Esophagus muscularis mucosa (tissue), 4 donors: ENCODE data around the gene SRRM3. TPM values are rescaled to one million over a fixed set of nuclear protein-coding genes. Genes with fewer than 3 reads are reported as not detected.

Experiments
- DNase-seq: peaks from one replicate; pipeline ENCODE4 v3.0.0-alpha.2; 2017; ENCODE audit errors: extremely low spot score
- H3K27ac ChIP-seq, 4 donors: fragments of 200-600 bp; sonication (generic); replicated peaks in 1 of 4; 1 replicate in 3 of 4; 2 replicates in 1 of 4; pipeline ENCODE4 v1.5.1; 2016 to 2019; ENCODE audit warnings: mild to moderate bottlenecking in 1 of 4
- H3K27me3 ChIP-seq, 4 donors: fragments of 200-600 bp; sonication (generic); one replicate each; pipeline versions ENCODE4 v1.5.1 to v1.6.0; 2016 to 2019
- H3K36me3 ChIP-seq, 4 donors: fragments of 200-600 bp; sonication (generic); one replicate each; pipeline ENCODE4 v1.5.1; 2016 to 2019
- H3K4me1 ChIP-seq, 4 donors: fragments of 200-600 bp; sonication (generic); one replicate each; pipeline ENCODE4 v1.5.1; 2016 to 2019
- H3K4me3 ChIP-seq, 4 donors: fragments of 200-600 bp; sonication (generic); 1 replicate in 2 of 4; 2 replicates in 2 of 4; pipeline ENCODE4 v1.5.1; 2016 to 2019; ENCODE audit warnings: mild to moderate bottlenecking in 4 of 4, moderate library complexity in 1 of 4
- H3K9me3 ChIP-seq, 4 donors: fragments of 200-600 bp; sonication (generic); 1 replicate in 3 of 4; 2 replicates in 1 of 4; pipeline ENCODE4 v1.5.1; 2016 to 2019
- EP300 ChIP-seq: sonication (generic); formaldehyde crosslinking; IDR thresholded peaks from one replicate; pipeline ENCODE4 v1.6.1; 2017; ENCODE audit warnings: antibody characterized with exemption
- POLR2A ChIP-seq: fragments of 450-650 bp; IDR thresholded peaks from one replicate; pipeline ENCODE4 v1.6.1; 2017; ENCODE audit warnings: antibody characterized with exemption, moderate library complexity, mild to moderate bottlenecking, low read depth
- POLR2AphosphoS5 ChIP-seq, 2 donors: sonication (generic); formaldehyde crosslinking; IDR thresholded peaks; one replicate each; pipeline ENCODE4 v1.6.1; 2017; ENCODE audit warnings: antibody characterized with exemption in 2 of 2
- WGBS: methylation state at CpG from one replicate; pipeline ENCODE4 v1.1.5; 2018; 5-methylcytosine and 5-hydroxymethylcytosine counted together
- intact Hi-C: fragments of 100-400 bp; cut with DNase I; formaldehyde crosslinking; loops from one replicate; pipeline ENCODE4 v1.15.1; 2023
- total RNA-seq, 4 donors: library from RNA; depleted of rRNA; stranded (reverse); fragments of >200 nt; gene quantifications; one replicate each; pipeline versions ENCODE4 v1.1.0 to v1.2.1, GENCODE V29; 2016
- TF ChIP-seq, protein P1 (sequence below), 3 experiments: fragments of 200-600 bp in 2 of 3; fragments of 450-650 bp in 1 of 3; sonication (generic) in 2 of 3; IDR thresholded peaks; one replicate each; pipeline ENCODE4 v1.5.1; 2017 to 2019; ENCODE audit warnings: antibody characterized with exemption in 3 of 3, mild to moderate bottlenecking in 2 of 3, moderate library complexity in 1 of 3

Gene SRRM3
- total RNA-seq, 4 donors from 2014 or later, result 2.1 to 4.9 (median 2.7) TPM

DNA sequence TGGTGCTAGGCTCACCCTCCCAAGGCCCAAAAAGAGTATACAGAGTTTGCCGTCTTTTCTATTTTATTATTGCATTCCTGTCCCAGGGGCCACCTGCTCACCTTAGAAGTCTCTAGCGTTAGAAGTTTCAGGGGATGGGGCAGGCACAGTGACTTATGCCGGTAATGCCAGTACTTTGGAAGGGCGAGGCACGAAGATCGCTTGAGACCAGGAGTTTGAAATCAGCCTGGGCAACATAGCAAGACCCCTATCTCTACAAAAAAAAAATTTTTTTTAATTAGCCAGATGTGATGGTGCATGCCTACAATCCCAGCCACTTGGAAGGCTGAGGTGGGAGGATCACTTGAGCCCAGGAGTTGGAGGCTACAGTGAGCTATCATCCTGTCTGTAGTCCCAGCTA is 70.4 kb downstream of the SRRM3 start:
- no peaks in the 10 kb centered on the region for H3K36me3 ChIP-seq
- TF ChIP-seq POLR2AphosphoS5 (IDR thresholded peaks at IDR 0.05) (no peak), EP300 (no peak), POLR2A (no peak)
- TF ChIP-seq, protein P1, sequence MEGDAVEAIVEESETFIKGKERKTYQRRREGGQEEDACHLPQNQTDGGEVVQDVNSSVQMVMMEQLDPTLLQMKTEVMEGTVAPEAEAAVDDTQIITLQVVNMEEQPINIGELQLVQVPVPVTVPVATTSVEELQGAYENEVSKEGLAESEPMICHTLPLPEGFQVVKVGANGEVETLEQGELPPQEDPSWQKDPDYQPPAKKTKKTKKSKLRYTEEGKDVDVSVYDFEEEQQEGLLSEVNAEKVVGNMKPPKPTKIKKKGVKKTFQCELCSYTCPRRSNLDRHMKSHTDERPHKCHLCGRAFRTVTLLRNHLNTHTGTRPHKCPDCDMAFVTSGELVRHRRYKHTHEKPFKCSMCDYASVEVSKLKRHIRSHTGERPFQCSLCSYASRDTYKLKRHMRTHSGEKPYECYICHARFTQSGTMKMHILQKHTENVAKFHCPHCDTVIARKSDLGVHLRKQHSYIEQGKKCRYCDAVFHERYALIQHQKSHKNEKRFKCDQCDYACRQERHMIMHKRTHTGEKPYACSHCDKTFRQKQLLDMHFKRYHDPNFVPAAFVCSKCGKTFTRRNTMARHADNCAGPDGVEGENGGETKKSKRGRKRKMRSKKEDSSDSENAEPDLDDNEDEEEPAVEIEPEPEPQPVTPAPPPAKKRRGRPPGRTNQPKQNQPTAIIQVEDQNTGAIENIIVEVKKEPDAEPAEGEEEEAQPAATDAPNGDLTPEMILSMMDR (IDR thresholded peaks at IDR 0.05), result no peak
- peaks cover 5 to 14% (median 10%) of the 10 kb centered on the region in 4 donors for H3K4me1 ChIP-seq
- WGBS, result 84% methylated on average over 6 of the region's 6 CpGs
- H3K9me3 ChIP-seq, result no peaks in the 10 kb centered on the region
- H3K4me3 ChIP-seq, result no peak overlapping the region
- intact Hi-C loops, result no loop called here
- H3K27ac ChIP-seq, result no peak overlapping the region
- no peak for DNase-seq
- peaks cover 3 to 89% (median 18%) of the 10 kb centered on the region in 4 donors for H3K27me3 ChIP-seq

DNA sequence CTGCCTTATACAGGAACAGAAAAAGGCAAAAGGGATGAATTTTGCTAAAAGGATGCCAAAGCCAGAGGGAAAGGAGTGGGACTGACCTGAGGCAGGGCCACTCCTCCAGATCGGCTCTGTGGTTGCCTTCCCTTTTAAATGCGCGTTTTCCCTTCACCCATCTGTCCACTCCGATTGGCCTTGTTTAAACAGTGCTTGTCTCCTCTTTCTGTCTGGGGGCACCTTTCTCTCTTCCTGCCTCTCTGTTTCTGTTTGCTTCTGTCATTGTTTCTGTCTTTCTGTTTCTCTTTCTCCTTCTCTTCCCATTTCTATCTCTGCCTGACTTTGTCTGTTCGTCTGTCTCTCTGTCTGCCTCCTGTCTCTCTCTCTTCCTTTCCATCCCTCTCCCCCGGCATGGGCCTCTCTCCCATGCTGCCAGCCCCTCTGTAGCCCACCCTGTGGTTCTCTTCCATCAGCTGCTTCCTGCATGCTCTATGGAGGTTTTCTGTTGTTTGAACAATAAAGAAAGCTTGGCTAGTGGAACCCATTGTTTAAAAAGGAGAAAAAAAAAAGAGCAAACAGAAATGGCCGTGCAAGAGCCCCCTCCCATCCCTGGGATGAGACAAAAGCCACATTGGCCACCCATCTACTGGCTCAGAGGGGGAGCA is 71.3 kb downstream of the SRRM3 start:
- Histone ChIP-seq H3K27ac (no peak overlapping the region), H3K27me3 (peaks cover 0 to 89% (median 9%) of the 10 kb centered on the region in 4 donors), H3K4me3 (no peak overlapping the region), H3K9me3 (no peaks in the 10 kb centered on the region), H3K36me3 (no peaks in the 10 kb centered on the region), H3K4me1 (peaks cover 0 to 6% (median 2%) of the 10 kb centered on the region in 4 donors)
- DNase-seq, result no peak
- WGBS, result 42% methylated on average over 7 of the region's 7 CpGs
- intact Hi-C loops, result no loop called here
- TF ChIP-seq POLR2A (no peak), EP300 (no peak), POLR2AphosphoS5 (IDR thresholded peaks at IDR 0.05) (no peak)
- TF ChIP-seq, protein P1 (IDR thresholded peaks at IDR 0.05), result no peak

DNA sequence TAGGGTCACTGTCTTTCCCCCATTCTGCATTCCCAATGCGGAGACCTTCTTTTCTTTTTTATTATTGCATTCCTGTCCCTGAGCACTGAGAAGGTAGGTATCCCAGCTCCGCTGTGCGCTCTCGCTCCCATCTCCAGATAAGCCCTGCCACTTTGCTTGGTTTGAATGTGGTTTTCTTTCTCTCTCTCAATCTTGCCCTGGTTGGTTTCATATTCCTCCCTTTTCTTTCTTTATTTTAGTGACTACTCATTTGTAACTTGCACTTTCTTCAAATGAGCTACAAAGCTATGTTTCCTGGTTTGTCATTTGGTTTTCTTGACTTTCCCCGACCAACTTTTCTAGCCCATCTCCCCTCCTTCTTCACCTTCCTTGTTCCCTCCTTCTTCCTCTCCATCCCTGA is 71.8 kb downstream of the SRRM3 start:
- intact Hi-C loops, result no loop called here
- TF ChIP-seq EP300, result no peak
- no peak for TF ChIP-seq POLR2AphosphoS5 (IDR thresholded peaks at IDR 0.05)
- Histone ChIP-seq H3K27ac (no peak overlapping the region), H3K36me3 (no peaks in the 10 kb centered on the region), H3K4me1 (peaks cover 0 to under 1% (median 0%) of the 10 kb centered on the region in 4 donors), H3K9me3 (no peaks in the 10 kb centered on the region), H3K4me3 (no peak overlapping the region), H3K27me3 (peaks cover 0 to 89% (median 6%) of the 10 kb centered on the region in 4 donors)
- whole genome bisulfite sequencing, result 93% methylated on average over 5 of the region's 5 CpGs
- DNase-seq, result no peak

DNA sequence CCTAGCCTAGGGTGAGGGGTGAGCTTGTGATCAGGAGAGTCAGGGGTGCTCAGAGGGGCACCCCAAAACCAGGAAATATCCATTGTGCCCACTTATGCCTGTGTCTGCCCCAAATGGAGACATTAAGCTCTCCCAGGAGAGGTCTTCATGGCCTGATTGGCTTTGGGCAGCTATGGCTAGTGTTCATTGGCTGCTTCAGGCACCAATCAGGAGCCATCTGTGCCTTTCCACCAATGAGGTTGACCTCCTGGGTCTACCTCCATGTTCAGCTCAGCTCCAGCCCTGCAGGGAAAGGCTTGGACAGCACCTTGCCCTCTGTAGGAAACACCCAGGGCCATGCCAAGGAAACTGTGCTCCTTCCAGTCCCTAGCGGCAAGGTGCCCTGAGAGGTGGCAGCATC is 76.8 kb downstream of the SRRM3 start:
- Histone ChIP-seq H3K9me3 (no peaks in the 10 kb centered on the region), H3K27me3 (peaks cover 0 to 78% (median 11%) of the 10 kb centered on the region in 4 donors), H3K36me3 (no peaks in the 10 kb centered on the region), H3K27ac (no peak overlapping the region), H3K4me3 (no peak overlapping the region), H3K4me1 (peaks cover 3 to 32% (median 31%) of the 10 kb centered on the region in 4 donors)
- intact Hi-C loops, result no loop called here
- no peak for TF ChIP-seq POLR2A
- WGBS, result no CpG with 5 or more reads among the region's 1 CpG
- no peak for DNase-seq

DNA sequence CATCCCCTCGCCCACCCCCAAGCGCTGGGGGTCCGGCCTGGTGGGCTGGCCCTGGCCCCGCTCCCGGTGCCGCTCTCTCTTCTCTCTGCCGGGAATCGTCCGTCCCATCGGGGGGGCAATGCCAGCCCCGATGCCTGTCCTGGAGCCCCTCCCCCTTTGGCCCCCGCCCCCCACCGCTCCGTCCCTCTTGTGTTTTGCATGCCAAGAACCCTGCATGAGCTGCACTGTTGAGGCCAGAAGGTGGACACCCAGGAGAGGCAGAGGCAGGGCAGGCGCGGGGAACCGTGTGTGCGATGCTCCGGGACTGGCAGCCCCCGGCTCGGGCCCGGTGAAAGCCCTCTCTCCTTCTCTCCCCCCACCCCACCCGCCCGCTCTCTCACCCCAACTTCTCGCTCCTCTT is 78.7 kb downstream of the SRRM3 start:
- H3K27ac ChIP-seq, result no peak overlapping the region
- H3K4me1 ChIP-seq, result peaks cover 3 to 33% (median 31%) of the 10 kb centered on the region in 4 donors
- peaks cover 0 to 65% (median 12%) of the 10 kb centered on the region in 4 donors for H3K27me3 ChIP-seq
- TF ChIP-seq POLR2AphosphoS5 (IDR thresholded peaks at IDR 0.05) (no peak), EP300 (no peak), POLR2A (no peak)
- TF ChIP-seq, protein P1 (IDR thresholded peaks at IDR 0.05), result no peak
- intact Hi-C loops, result loop anchor here (5.0 to 10.0 kb wide), 3 partner anchors 37 to 106 kb away; partner anchors contain the start of gene YWHAG
- no peak overlapping the region for H3K4me3 ChIP-seq
- 18% methylated on average over 19 of the region's 25 CpGs for WGBS
- no peak for DNase-seq
- no peaks in the 10 kb centered on the region for H3K9me3 ChIP-seq
- H3K36me3 ChIP-seq, result no peaks in the 10 kb centered on the region
